T47D (cell line): ENCODE results near the gene NCAPD2.

Source experiments
- DNase-seq, 2 experiments: peaks; one replicate each; pipeline versions ENCODE4 v3.0.0 to v3.0.0-alpha.2; 2011 to 2012; ENCODE audit warnings: low read depth in 1 of 2, low spot score in 1 of 2
- JUND ChIP-seq: IDR thresholded peaks from 2 replicates; pipeline ENCODE4 v1.6.1; 2012; ENCODE audit warnings: low read depth
- in situ Hi-C: cut with HindIII; loops from 2 replicates; pipeline ENCODE4 v1.10.0; 2016; ENCODE audit warnings: low sequenced_read_pairs, low pct_unique_long_range_greater_than_20kb

NCAPD2 gene

GRCh38 chr12:6526766-6527525 is 33.0 kb downstream of the NCAPD2 start:
- TF ChIP-seq JUND, result no peak
- in situ Hi-C loops, result no loop called here
- DNase-seq, result no peak

GRCh38 chr12:6527711-6528110 is 33.8 kb downstream of the NCAPD2 start:
- no peak for DNase-seq
- in situ Hi-C loops, result no loop called here
- no peak for TF ChIP-seq JUND

GRCh38 chr12:6528539-6529235 is 34.8 kb downstream of the NCAPD2 start:
- in situ Hi-C loops, result no loop called here
- TF ChIP-seq JUND, result no peak
- DNase-seq, result peak in 1 of 2 experiments; percentile 74

DNA sequence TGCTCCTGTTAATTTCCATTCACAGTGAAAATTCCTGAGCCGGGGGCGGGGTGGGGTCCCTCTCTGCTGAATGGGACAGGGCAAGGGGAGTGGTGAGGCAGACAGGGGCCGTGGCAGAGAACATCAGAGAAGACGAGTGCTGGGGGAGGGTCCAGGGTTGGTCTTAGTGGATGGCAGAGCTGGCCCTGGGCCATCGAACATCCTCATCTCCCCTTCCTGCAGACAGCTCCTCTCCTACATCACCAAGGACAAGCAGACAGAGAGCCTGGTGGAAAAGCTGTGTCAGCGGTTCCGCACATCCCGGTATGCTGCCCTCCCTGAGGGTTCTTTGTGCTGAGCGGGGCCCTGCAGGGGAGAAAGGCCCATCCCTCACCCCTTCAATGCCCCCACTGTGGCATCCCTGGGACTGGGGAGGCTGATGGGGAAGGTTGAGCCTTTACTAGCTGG is 35.4 kb downstream of the NCAPD2 start:
- in situ Hi-C loops, result no loop called here
- DNase-seq, result no peak

DNA sequence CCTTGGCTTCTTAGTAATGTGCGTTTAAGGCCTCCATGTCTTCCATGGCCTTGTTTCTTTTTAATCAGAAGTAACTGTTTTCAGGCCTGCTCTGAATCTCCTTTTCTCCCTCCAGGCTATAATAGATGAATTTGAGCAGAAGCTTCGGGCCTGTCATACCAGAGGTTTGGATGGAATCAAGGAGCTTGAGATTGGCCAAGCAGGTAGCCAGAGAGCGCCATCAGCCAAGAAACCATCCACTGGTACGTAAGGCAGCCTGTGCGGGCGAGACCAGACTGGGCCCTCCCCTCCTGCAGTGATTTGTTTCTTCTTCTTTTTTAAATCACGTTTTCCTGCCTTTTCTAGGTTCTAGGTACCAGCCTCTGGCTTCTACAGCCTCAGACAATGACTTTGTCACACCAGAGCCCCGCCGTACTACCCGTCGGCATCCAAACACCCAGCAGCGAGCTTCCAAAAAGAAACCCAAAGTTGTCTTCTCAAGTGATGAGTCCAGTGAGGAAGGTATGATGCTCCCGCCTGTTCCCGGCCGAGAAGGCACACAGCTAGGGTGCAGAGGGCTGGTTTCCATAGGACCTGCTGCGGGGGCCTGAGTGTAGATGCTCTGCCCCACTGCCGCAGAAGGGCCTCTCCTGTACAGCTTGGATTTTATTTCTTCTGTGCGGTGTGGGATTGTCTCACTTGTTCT is 36.8 kb downstream of the NCAPD2 start:
- in situ Hi-C loops, result no loop called here
- no peak for TF ChIP-seq JUND
- no peak for DNase-seq

More for the DNA sequence above, 35.4 kb downstream of the NCAPD2 start:
- no peak for TF ChIP-seq JUND

DNA sequence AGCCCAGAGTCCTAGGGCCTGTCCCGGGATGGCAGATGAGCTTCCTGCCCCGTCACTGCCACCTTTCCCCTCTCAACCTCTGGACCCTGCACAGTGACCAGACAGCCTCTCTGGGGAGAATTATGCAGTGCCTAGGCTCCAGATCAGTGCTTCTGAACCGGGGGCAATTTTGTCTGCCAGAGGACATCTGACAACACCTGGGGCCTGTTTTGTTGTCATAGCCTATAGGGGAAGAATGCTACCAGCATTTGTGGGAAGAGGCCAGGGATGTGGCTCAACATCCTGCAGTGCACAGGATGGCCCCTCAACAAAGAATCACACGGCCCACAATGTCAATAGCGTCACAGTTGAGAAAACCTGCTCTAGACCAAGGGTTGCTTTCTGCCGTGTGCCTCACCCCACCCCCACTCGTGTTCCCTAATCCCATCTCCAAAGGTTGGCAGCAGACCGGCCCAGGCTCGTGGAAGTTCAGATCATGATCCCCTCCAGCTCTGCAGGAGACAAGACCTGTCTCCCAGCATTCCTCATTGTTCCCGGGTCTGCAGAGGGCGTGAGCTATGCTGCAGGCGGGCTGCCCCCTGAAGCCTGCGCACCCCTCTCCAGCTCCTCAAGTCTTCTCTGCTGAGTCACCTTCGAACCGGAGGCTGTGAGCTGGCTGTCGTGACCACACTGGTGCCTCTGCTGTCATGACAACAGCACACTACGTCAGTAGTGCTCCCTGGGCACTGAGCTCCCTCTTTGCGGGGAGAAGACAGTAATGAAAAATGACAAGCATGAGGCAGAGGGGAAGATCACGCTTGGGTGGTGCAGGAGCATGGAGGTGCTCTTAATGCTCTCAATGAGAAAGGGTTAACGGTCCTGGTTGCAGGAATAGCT is 38.4 kb downstream of the NCAPD2 start:
- no peak for TF ChIP-seq JUND
- in situ Hi-C loops, result no loop called here
- peak in 1 of 2 experiments; percentile 51 for DNase-seq

GRCh38 chr12:6532927-6533652 is 39.2 kb downstream of the NCAPD2 start:
- in situ Hi-C loops, result no loop called here
- peak in 1 of 2 experiments; percentile 75 for DNase-seq
- TF ChIP-seq JUND, result no peak

DNA sequence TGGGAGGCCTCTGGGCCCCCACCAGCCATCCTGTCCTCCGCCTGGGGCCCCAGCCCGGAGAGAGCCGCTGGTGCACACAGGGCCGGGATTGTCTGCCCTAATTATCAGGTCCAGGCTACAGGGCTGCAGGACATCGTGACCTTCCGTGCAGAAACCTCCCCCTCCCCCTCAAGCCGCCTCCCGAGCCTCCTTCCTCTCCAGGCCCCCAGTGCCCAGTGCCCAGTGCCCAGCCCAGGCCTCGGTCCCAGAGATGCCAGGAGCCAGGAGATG is 39.7 kb downstream of the NCAPD2 start:
- in situ Hi-C loops, result no loop called here
- TF ChIP-seq JUND, result no peak
- DNase-seq, result no peak

DNA sequence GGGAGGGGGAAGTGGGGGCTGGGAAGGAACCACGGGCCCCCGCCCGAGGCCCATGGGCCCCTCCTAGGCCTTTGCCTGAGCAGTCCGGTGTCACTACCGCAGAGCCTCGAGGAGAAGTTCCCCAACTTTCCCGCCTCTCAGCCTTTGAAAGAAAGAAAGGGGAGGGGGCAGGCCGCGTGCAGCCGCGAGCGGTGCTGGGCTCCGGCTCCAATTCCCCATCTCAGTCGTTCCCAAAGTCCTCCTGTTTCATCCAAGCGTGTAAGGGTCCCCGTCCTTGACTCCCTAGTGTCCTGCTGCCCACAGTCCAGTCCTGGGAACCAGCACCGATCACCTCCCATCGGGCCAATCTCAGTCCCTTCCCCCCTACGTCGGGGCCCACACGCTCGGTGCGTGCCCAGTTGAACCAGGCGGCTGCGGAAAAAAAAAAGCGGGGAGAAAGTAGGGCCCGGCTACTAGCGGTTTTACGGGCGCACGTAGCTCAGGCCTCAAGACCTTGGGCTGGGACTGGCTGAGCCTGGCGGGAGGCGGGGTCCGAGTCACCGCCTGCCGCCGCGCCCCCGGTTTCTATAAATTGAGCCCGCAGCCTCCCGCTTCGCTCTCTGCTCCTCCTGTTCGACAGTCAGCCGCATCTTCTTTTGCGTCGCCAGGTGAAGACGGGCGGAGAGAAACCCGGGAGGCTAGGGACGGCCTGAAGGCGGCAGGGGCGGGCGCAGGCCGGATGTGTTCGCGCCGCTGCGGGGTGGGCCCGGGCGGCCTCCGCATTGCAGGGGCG is 40.2 kb downstream of the NCAPD2 start, which contains the start of gene GAPDH:
Gene GAPDH, plus strand, starts transcription at position 595 of the 772 bp plus-strand sequence. CDS start 316 bp downstream, outside the sequence.
- no peak for TF ChIP-seq JUND
- in situ Hi-C loops, result no loop called here
- peak; percentile 66 to 93 for DNase-seq

DNA sequence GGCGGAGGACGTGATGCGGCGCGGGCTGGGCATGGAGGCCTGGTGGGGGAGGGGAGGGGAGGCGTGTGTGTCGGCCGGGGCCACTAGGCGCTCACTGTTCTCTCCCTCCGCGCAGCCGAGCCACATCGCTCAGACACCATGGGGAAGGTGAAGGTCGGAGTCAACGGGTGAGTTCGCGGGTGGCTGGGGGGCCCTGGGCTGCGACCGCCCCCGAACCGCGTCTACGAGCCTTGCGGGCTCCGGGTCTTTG is 40.7 kb downstream of the NCAPD2 start:
- in situ Hi-C loops, result no loop called here
- TF ChIP-seq JUND, result no peak
- no peak for DNase-seq

DNA sequence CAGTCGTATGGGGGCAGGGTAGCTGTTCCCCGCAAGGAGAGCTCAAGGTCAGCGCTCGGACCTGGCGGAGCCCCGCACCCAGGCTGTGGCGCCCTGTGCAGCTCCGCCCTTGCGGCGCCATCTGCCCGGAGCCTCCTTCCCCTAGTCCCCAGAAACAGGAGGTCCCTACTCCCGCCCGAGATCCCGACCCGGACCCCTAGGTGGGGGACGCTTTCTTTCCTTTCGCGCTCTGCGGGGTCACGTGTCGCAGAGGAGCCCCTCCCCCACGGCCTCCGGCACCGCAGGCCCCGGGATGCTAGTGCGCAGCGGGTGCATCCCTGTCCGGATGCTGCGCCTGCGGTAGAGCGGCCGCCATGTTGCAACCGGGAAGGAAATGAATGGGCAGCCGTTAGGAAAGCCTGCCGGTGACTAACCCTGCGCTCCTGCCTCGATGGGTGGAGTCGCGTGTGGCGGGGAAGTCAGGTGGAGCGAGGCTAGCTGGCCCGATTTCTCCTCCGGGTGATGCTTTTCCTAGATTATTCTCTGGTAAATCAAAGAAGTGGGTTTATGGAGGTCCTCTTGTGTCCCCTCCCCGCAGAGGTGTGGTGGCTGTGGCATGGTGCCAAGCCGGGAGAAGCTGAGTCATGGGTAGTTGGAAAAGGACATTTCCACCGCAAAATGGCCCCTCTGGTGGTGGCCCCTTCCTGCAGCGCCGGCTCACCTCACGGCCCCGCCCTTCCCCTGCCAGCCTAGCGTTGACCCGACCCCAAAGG is 41.2 kb downstream of the NCAPD2 start:
- TF ChIP-seq JUND, result no peak
- in situ Hi-C loops, result no loop called here

More for the DNA sequence above, 41.2 kb downstream of the NCAPD2 start:
- peak in 1 of 2 experiments; percentile 31 for DNase-seq
